ENCODE data around the gene XRCC1.
A peak's percentile ranks its signal among the peaks of the same experiment; 100 is the strongest.
"Not testable (repeated sequence)": the region's sequence is repeated elsewhere in the genome, so short reads cannot be mapped to it uniquely, and the experiment has no call there.

XRCC1 gene

DNA sequence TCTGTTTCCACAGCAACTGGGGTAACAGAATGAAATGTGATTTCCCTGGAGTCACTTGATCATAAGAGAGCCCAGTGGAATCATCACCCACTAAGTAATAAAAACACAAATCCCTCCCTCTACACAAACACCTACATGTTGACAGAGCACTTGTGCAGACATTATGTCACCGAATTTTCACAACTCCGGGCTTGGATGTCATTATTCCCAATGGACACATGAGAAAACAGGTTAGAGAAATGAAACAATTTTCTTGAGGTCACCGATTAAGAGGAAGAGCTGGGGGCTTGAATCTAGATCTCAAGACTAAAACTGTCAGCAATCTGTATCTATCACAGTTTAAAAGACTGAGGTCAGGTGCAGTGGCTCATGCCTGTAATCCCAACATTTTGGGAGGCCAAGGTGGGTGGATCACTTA lies 3.1 kb downstream of the XRCC1 start:
- no peak for DNase-seq

DNA sequence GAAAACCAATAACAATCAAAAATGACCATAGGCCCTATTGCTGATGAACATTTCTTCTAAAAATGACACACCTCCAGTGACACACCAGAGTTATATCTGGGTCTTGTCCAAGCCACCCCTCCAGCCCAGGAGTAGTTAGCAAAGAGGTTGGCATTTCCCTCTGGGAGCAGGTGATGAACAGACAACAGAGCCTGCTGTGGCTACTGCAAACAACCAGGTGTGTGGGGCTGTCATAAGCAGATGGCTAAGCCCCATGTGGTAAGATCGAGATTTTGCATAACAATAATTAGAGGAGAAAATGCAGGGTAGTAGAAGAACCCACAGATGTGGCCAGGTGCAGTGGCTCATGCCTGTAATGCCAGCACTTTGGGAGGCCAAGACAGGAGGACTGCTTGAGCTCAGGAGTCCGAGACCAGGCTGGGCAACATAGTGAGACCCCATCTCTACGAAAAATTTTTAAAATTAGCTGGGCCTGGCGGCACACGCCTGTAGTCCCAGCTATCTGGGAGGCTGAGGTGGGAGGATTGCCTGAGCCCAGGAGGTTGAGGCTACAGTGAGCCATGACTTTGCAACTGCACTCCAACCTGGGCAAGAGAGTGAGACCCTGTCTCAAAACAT lies 5.0 kb downstream of the XRCC1 start:
- DNase-seq = no peak

DNA sequence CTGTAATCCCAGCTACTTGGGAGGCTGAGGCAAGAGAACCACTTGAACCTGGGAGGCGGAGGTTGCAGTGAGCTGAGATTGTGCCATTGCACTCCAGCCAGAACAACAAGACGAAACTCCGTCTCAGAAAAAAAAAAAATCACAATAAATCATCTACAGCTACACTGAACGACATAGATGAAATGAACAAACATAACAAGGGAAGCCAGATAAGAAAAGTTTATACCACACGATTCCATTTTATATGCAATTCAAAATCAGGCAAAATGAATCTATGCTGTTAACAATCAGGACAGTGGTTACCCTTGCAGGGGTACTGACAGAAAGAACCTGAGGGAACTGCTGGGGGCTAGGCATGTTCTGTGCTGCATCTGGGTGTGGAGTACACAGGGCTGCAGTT lies 5.7 kb downstream of the XRCC1 start:
- no peak for DNase-seq

DNA sequence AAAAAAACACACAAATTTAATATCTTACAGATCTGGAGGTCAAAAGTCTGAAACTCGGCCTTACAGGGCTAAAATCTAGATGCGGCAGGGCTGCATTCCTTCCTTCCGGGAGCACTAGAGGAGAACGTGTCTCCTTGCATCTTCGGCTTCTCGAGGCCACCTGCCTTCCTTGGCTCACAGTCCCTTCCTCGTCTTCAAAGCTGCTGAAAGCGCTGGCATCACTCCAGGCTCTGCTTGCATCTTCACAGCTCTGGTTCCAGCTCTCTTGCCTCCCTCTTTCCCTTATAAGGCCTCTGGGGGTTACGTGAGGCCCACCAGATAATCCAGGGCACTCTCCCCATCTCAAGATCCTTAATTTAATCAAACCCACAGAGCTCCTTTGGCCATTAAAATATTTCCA lies 10.5 kb downstream of the XRCC1 start:
- DNase-seq = no peak

DNA sequence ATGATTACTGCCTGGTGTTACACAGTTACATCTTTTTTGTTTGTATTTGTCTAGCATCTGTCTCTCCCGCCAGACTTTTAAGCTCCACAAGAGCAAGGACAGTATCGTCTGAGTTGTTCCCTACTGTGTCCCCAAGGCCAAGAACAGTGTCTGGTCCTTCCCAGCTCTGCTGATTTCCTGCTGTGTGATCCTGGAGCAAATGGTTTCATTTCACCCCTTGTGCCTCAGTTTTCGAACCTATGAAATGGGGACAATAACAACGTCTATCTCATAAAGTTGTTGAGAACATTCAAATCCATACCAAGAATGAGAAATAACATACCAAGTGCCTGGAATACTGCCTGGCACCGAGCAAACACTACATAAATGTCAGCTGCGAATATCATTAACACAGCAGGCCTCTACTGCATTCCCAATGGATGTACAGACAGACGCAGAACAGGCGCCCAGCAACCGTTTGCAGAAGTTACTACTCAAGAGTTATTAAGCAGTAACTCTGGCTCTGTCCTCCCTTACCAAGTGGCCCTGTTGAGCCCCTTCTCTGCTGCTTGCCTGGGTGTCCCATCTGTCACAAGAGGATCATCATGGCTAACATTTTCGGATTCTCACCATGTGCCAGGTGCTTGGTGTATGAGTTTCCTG lies 11.4 kb downstream of the XRCC1 start:
- DNase-seq = no peak

DNA sequence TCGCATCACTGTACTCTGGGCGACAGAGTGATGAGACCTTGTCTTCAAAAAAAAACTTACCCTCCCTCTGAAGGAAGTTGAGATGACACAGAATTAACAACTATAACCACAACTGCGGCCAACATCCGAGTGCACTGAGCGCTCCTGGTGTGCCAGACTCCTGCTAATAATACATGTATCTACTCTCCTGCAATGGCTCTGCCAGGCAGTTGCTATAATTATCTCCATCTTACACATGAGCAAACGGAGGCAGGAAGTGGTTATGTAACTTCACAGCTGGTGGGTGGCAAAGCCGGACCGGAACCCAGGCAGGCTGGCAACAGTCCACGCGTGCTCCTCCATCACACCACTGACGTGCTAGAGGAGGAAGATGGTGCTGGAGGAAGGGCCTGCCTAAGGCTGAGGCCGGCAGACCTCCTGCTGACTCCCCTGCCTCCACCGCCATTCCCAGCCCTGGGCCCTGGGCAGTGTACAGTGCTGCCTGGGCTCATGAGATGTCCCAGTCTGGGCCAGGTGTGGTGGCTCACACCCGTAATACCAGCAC lies 12.6 kb downstream of the XRCC1 start:
- peak; percentile 97 for DNase-seq

DNA sequence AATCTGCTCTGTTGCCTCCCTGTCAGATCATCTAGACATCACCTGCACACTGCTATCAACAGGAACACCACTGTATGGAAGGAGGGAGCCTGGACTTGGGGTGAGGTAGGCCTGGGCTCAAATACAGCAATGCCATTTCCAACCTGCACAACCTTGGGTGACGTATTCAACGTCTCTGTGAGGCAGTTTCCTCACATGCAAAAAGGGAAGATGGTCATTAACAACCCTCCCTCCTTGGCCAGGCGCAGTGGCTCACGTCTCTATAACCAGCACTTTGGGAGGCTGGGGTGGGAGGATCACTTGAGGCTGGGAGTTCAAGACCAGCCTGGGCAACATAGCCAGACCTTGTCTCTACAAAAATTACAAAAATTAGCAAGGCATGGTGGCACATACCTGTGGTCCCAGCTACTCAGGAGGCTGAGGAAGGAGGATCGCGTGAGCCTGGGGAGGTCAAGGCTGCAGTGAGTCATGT lies 13.1 kb downstream of the XRCC1 start:
- DNase-seq = no peak

DNA sequence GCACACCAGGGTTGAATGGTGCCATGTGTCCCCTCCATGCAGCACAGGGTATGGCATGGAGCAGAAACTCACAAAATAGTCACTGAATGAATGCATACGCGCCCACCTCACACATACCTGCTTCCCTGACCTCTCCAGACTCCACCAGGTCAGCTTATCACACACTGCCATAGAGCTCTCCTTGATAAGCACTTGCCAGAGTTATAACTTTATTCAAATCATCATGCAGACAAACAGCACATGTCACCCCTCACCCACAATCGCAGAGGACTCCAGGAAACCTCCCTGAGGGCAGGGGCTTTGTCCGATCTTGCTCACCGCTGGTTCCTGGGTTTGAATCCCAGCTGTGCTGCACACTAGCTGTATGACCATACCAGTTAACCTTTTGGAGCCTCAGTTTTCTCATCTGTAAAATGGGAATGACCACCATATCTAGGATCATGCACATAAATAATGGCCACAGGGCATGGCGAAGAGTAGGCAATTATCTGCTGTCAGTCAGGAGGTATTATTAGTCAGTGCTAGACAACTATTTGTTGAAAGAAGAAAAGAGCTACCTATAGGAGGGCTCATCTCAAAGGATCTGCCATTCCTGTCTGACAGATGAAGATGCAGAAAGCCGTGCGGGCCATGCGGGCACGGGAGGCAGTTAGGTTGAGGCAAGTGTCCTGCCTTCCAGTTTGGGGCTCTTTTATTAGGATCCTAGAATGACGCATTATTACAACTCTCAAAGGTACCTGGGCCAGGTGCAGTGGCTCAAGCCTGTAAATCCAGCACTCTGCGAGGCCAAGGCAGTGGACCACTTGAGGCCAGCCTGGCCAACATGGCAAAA lies 14.0 kb downstream of the XRCC1 start:
- peak; percentile 35 for DNase-seq

DNA sequence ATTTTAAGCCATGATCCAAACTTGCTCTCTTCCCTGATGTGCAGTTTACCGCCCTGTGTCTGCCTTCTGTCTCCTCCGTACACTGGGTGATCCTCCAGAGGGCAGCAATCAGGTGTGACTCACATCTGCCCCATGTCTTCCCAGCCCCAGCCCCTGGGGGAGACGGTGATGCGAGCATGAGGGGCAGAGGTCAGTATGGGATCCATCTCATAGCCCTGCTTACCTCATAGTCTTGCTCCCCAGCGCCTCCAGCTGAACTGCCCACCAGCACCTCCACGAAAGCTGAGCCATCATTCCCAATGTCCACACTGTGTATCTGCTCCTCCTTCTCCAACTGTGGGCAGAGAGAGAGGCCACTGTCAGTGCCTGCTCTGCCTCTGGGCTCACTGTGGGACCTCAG lies 14.6 kb downstream of the XRCC1 start:
- DNase-seq = peak; percentile 57

DNA sequence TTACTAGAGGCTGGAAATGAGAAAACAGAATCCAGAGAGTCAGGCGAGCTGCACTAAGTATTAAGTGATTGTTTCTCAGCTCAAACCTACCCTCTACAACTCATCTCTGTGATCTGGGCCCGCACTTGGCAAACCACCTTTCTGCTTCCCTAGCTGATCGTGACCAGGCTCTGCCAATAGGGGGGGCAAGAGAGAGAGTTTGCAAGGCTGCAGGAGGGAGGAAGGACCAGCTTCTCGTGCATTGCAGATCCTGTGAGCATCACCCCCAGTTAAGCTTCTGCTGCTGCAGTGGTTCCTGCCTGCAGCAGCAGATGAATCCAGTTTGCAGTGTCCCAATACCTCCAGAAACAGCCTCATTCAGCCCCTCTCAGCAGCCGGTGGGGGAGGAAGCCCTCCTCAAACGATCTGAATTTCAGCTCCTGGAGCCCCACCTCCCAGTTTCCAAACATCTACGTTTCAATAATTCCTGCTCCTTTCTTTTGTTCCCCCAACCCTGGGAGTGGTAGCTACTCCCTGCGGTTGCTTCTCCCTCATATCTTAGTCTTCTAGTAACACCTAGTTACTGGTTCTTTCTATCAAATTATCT lies 20.0 kb downstream of the XRCC1 start:
- peak; percentile 89 for DNase-seq

DNA sequence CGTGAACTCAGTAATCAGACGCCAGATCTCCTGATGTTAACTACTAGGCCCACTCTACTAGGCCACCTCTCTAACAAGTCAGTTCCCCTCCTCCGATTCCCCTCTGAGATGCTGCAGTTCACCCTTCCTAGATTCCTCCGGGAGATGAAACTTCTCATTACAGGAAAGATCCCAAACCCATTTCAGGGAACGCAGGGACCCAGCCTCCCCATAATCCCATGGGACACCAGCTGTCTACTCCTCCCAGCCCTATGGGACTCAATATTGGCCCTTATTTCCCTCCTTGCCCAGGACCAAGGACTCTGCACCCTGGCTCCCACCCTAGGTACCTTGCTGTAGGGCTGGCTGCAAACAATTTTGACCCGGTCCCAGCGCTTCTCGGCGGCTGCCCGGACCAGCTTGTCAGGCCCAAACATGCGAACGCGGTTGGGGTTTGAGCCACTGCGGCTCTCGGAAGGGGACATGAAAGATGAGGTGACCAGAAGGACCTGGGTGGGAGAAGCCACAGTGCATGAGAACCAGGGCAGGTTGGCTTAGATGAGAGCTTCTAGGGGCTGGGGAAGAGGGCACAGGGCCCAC lies 20.9 kb downstream of the XRCC1 start:
- no peak for DNase-seq

DNA sequence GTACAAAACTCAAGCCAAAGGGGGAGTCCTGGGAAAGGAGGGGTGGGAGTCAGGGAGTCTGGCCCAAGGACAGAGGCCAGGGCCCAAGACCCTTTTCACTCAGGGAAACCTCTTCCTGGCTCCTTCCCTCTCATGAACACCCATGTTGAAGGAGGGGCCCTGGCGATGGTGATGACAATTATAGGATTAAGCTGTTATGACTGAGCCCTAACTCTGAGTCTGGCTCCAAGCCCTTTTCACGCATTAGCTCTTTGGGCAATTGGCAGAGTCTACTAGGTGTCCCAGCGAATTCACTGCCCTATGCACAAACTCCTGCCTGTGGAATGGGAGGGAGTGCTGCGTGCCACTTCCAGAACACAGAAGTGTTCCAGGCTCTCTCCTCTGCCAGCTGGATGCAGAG lies 21.7 kb downstream of the XRCC1 start:
- no peak for DNase-seq

DNA sequence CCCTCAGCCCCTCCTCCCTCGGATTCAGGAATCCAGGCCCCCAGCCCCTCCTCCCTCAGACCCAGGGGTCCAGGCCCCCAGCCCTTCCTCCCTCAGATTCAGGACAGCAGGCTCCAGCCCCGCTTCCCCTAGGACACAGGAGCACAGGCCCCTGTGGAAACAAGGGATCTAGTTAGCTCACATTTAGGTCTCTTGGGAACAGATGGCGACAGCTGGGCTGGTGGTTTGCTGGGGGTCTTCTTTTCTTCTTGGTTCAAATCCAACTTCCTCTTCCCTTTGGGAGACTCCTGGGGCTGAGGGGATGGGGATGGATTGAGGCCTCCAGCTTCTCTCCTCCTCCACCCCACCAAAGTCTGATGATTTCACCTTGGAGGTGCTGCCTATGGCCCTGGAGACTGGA lies 22.7 kb downstream of the XRCC1 start:
- no peak for DNase-seq

DNA sequence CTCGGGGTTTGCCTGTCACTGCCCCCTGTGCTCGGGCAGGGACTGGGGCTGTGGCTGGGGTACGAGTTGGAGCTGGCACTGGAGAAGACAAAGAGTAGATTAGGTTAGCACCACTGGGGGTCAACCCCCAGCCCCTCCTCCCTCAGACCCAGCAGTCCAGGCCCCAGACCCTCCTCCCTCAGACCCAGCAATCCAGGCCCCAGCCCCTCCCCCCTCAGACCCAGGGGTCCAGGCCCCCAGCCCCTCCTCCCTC lies 23.2 kb downstream of the XRCC1 start:
- DNase-seq = no peak

DNA sequence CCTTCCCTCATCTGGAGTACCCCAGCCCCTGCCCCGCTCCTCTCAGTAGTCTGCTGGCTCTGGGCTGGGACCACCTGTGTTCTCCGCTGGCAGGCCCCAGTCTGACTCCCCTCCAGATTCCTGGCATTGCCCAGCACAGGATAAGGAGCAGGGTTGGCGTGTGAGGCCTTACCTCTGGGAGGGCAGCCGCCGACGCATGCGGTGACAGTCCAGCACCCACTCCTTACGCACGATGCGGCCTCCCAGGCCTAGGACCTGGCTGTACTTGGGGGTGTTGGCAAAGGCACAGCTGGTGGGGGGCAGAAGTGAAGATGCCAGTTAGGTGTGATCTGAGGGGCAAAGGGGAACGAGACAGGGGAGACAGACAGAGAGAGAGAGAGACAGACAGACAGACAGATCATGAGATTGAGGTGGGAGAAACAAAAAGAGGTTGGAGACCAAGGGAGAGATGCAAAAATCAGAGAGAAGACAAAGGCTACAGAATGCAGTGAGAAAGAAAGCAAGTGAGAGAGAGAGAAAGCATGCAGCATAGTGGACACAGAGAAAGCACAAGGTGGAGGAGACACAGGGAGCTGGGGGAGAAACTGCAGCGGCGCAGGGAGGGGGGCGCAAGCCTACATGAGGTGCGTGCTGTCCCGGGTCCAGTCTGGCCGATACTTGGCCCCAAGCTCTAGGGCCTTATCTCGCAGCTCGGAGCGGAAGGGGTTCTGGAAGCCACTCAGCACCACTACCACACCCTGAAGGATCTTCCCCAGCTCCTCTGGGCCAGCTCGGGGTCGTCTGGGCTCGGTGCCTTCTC lies 23.7 kb downstream of the XRCC1 start:
- DNase-seq = no peak

DNA sequence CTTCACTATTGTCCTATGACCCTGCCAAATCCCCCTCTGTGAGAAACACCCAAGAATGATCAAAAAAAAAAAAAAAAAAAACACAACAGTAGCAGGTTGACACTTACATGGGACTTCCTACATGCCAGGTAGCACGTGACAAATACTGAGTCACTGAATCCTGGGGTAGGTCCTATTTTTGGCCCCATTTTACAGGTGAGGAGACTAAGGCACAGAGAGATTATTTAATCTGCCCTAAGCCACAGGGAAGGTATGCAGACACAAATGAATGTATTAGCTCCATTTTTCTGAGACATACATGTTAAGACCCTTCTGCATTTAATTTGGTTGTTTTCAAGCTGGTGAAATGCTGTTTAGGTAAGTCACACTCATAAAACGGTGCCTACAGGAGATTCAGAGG lies 26.6 kb downstream of the XRCC1 start:
- DNase-seq = no peak

DNA sequence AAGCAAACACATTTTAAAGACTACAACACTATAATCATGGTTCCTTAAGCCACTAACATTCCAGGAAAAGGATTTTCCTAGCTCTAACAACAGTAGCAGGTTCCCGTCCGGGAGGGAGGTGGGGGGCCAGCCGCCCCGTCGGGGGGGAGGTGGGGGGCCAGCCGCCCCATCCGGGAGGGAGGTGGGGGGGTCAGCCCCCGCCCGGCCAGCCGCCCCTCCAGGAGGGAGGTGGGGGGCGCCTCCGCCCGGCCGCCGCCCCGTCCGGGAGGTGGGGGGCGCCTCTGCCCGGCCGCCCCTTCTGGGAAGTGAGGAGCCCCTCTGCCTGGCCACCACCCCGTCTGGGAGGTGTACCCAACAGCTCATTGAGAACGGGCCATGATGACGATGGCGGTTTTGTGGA lies 27.4 kb downstream of the XRCC1 start:
- not testable (repeated sequence) for DNase-seq

DNA sequence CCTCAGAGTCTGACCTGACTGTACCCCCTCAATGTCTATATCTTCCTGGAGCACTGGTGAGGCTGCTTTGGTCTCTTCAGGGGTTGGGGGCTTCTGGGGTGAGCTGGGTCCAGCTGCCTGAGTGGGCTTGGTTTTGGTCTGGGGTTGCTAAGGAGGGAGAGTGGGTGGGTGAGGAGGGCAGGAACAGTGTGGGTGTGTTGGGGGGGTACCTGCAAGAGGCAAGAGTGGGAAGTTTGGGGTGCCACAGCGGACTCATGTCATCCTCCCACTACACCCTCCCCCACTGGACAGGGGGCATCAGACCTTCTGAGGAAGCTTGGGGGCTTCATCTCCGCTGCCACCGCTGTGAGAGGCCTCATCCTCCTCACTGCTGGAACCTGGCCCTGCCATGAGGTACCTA lies 28.7 kb downstream of the XRCC1 start:
- no peak for DNase-seq

DNA sequence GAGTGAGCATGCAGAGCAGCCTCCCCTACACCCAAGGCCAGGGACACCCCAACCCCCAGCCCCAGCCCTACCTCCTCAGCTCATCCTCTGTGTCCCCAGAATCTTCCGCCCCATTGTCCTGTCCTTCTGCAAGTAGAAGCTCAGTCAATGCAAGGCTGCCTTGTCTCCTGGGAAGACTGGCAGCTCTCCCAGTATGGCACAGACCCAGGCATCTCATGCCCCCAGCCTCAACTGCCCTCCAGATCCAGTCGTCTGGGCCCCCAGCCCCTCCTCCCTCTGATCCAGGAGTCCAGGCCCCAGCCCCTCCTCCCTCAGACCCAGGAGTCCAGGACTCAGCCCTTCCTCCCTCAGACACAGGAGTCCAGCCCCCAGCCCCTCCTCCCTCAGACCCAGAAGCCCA lies 29.3 kb downstream of the XRCC1 start:
- DNase-seq = no peak

DNA sequence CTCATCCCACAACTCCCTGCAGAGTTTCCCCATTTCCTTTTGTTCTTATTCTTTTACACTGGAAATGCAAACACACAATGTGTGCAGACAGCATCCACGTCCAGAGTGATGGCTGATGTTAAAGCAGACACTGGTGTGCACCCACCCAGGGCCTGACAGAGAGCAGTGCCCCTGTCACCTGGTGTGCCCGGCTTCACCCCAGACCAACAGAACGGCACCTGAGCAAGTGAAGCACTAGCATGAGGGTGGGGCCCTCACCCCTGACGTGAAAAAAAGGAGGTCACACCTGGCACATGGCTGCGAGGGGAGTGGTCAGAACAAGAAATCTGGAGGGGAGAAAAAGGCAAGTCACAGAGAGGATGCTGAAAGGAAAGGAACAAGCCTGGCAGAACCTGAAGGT lies 30.1 kb downstream of the XRCC1 start:
- DNase-seq = no peak

DNA sequence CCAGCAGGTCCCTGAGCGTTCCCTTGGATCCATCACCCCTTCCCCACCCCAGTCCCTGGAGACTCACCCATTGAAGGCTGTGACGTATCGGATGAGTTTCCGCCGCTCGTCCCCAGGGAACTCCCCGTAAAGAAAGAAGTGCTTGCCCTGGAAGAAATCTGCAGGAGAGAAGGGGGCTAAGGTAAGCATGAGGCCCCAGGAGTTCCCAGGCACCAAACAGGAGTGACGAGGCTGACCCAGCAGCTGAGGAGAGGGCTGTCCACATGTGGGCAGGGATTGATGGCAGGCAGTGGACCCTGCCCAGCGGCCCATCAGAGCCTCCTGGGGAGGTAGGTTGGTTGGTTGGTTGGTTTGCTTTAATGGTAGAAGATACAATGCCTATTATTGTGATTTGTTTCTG lies 31.2 kb downstream of the XRCC1 start:
- DNase-seq = no peak

DNA sequence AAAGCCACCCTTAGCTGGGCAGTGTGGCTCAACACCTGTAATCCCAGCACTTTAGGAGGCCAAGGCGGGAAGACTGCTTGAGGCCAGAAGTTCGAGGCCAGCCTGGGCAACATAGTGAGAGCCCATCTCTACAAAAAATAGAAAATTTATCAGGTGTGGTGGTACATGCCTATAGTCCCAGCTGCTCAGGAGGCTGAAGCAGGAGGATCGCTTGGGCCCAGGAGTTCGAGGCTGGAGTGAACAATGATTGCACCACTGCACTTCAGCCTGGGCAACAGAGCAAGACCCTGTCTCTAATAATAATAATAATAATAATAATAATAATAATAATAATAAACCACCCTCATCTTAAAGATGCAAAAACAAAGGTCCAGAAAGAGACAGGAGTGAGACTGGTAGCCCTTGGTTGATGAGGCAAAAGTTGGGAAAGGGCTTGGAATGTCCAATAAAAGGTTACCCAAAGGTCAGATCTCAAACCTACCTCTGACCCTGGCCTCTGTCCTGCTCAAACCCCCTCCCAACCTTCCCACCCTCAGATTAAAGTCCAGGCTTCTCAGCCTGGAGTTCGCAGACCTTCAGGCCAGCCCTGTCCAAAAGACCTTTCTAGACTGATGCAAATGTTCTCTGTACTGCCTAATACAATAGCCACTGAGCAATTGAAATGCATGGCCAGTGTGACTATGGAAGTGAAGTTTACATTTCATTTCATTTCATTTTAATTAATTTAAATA lies 33.2 kb downstream of the XRCC1 start:
- DNase-seq = no peak
